SK-N-SH (cell line): ENCODE measurements around the gene KIAA0040.

ENCODE experiments used
- MAX ChIP-seq: IDR thresholded peaks from 2 replicates; pipeline ENCODE4 v1.4.0; 2012; ENCODE audit warnings: low read depth
- POLR2AphosphoS5 ChIP-seq: IDR thresholded peaks from 2 replicates; pipeline ENCODE4 v1.6.1; 2012; ENCODE audit warnings: low read depth, low read length
- TF ChIP-seq, protein P1 (sequence below): fragments of 200-600 bp; sonication (generic); IDR thresholded peaks from 2 replicates; pipeline ENCODE4 v1.6.1; 2017; ENCODE audit warnings: antibody characterized with exemption, mild to moderate bottlenecking, moderate library complexity

DNA sequence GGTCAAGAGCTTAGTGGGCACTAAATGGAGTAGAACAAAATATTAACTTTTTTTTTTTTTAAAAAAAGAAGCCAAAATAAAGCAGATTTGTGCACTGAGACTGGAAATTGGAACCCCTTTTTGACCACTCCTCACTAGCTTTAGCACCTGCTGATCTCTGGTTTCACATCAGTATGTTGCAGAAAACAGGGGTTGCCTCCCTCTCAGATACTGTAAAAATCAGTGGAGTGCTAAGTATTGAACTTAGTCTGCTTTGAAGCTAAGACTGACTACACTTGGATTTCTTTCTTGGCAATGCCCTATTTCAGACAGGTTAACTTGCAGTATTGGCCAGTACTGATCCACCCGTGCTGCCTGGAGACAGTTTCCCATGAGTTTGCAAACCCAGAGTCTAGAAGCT lies 2.7 kb upstream of the KIAA0040 start:
- TF ChIP-seq POLR2AphosphoS5 = no peak
- TF ChIP-seq, protein P1, sequence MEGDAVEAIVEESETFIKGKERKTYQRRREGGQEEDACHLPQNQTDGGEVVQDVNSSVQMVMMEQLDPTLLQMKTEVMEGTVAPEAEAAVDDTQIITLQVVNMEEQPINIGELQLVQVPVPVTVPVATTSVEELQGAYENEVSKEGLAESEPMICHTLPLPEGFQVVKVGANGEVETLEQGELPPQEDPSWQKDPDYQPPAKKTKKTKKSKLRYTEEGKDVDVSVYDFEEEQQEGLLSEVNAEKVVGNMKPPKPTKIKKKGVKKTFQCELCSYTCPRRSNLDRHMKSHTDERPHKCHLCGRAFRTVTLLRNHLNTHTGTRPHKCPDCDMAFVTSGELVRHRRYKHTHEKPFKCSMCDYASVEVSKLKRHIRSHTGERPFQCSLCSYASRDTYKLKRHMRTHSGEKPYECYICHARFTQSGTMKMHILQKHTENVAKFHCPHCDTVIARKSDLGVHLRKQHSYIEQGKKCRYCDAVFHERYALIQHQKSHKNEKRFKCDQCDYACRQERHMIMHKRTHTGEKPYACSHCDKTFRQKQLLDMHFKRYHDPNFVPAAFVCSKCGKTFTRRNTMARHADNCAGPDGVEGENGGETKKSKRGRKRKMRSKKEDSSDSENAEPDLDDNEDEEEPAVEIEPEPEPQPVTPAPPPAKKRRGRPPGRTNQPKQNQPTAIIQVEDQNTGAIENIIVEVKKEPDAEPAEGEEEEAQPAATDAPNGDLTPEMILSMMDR = no peak
- TF ChIP-seq MAX = no peak
